CD14-positive monocyte (primary cell): Measurements from ENCODE around the gene PRAMEF12. TPM values are rescaled to one million over a fixed set of nuclear protein-coding genes. Genes with fewer than 3 reads are reported as not detected.

Source experiments
- DNase-seq, 3 donors: peaks; one replicate each; pipeline ENCODE4 v3.0.0-alpha.2; 2011 to 2022
- H2AFZ ChIP-seq: 2 replicates; pipeline ENCODE4 v1.6.0; 2012; ENCODE audit warnings: mild to moderate bottlenecking, low read depth, low read length, inconsistent platforms; ENCODE audit not compliant: insufficient read depth, poor library complexity, severe bottlenecking
- H3K27ac ChIP-seq, 2 donors: 1 replicate in 1 of 2; 2 replicates in 1 of 2; pipeline ENCODE4 v1.5.1; 2012 to 2013; ENCODE audit warnings: low read length in 2 of 2, control low read depth in 1 of 2, inconsistent platforms in 1 of 2, low read depth in 1 of 2, mild to moderate bottlenecking in 1 of 2
- H3K27me3 ChIP-seq, 2 donors: one replicate each; pipeline versions ENCODE4 v1.6.0 to v1.6.1; 2011 to 2013; ENCODE audit warnings: low read length in 2 of 2; ENCODE audit not compliant: control insufficient read depth in 2 of 2, insufficient read depth in 2 of 2
- H3K36me3 ChIP-seq, 2 donors: replicated peaks in 1 of 2; 1 replicate in 1 of 2; 2 replicates in 1 of 2; pipeline versions ENCODE4 v1.5.1 to v1.6.1; 2012 to 2013; ENCODE audit warnings: low read length in 2 of 2, control low read depth in 1 of 2, inconsistent platforms in 1 of 2, mild to moderate bottlenecking in 1 of 2; ENCODE audit not compliant: insufficient read depth in 2 of 2, control insufficient read depth in 1 of 2
- H3K4me1 ChIP-seq, 2 donors: 1 replicate in 1 of 2; 2 replicates in 1 of 2; pipeline versions ENCODE4 v1.5.1 to v1.6.1; 2012 to 2013; ENCODE audit warnings: low read length in 2 of 2, control low read depth in 1 of 2, inconsistent platforms in 1 of 2, mild to moderate bottlenecking in 1 of 2, moderate library complexity in 1 of 2; ENCODE audit not compliant: insufficient read depth in 2 of 2, control insufficient read depth in 1 of 2
- H3K4me2 ChIP-seq: replicated peaks from 2 replicates; pipeline ENCODE3; 2012; ENCODE audit warnings: low read length, moderate library complexity, mild to moderate bottlenecking; ENCODE audit not compliant: poor library complexity, severe bottlenecking; ENCODE audit errors: extremely low read depth
- H3K4me3 ChIP-seq, 3 experiments: fragments of 200-600 bp in 1 of 3; sonication (generic) in 1 of 3; replicated peaks in 1 of 3; 1 replicate in 2 of 3; 2 replicates in 1 of 3; pipeline ENCODE4 v1.5.1; 2011 to 2013; ENCODE audit warnings: low read length in 3 of 3, mild to moderate bottlenecking in 3 of 3, control low read depth in 2 of 3, low read depth in 2 of 3, inconsistent platforms in 1 of 3, moderate library complexity in 1 of 3
- H3K79me2 ChIP-seq: 2 replicates; pipeline ENCODE4 v1.6.0; 2012; ENCODE audit warnings: mild to moderate bottlenecking, control low read depth, inconsistent platforms, low read length, moderate library complexity; ENCODE audit not compliant: insufficient read depth
- H3K9ac ChIP-seq: 2 replicates; pipeline ENCODE4 v1.6.0; 2017; ENCODE audit warnings: low read length, mild to moderate bottlenecking; ENCODE audit not compliant: insufficient read depth, poor library complexity, severe bottlenecking
- H3K9me3 ChIP-seq, 2 donors: replicated peaks in 1 of 2; 1 replicate in 1 of 2; 2 replicates in 1 of 2; pipeline versions ENCODE4 v1.5.1 to v1.6.1; 2012 to 2013; ENCODE audit warnings: low read length in 2 of 2, control low read depth in 1 of 2; ENCODE audit not compliant: control insufficient read depth in 1 of 2, insufficient read depth in 1 of 2
- H4K20me1 ChIP-seq: 2 replicates; pipeline ENCODE4 v1.6.0; 2012; ENCODE audit warnings: mild to moderate bottlenecking, low read length, control low read depth, moderate library complexity; ENCODE audit not compliant: insufficient read depth
- H3K27ac Mint-ChIP-seq, 7 donors: one replicate each; pipeline ENCODE4 v1.8.0; 2020; ENCODE audit warnings: mild to moderate bottlenecking in 7 of 7, mixed read lengths in 7 of 7, moderate library complexity in 6 of 7, inconsistent platforms in 2 of 7
- H3K27me3 Mint-ChIP-seq, 3 donors: one replicate each; pipeline ENCODE4 v1.8.0; 2021 to 2022; ENCODE audit warnings: low read depth in 3 of 3, mild to moderate bottlenecking in 3 of 3, mixed read lengths in 3 of 3, moderate library complexity in 3 of 3, inconsistent platforms in 1 of 3
- H3K36me3 Mint-ChIP-seq, 2 donors: one replicate each; pipeline ENCODE4 v1.8.0; 2020; ENCODE audit warnings: mixed read lengths in 2 of 2, inconsistent platforms in 1 of 2, mild to moderate bottlenecking in 1 of 2
- H3K4me1 Mint-ChIP-seq: one replicate; pipeline ENCODE4 v1.8.0; 2020; ENCODE audit warnings: mild to moderate bottlenecking, mixed read lengths
- H3K4me3 Mint-ChIP-seq, 2 donors: one replicate each; pipeline ENCODE4 v1.8.0; 2020; ENCODE audit warnings: mild to moderate bottlenecking in 2 of 2, mixed read lengths in 2 of 2, moderate library complexity in 1 of 2
- H3K9me3 Mint-ChIP-seq, 7 donors: one replicate each; pipeline ENCODE4 v1.8.0; 2020 to 2022; ENCODE audit warnings: mixed read lengths in 7 of 7, mild to moderate bottlenecking in 6 of 7, moderate library complexity in 6 of 7, inconsistent platforms in 2 of 7
- CTCF ChIP-seq: fragments of 200-600 bp; IDR thresholded peaks from one replicate; pipeline ENCODE4 v1.8.0; 2022; ENCODE audit warnings: antibody characterized with exemption, mild to moderate bottlenecking
- WGBS: methylation state at CpG from one replicate; pipeline ENCODE4 v1.1.5; 2013; ENCODE audit warnings: missing lambda C conversion rate; ENCODE audit not compliant: insufficient coverage; 5-methylcytosine and 5-hydroxymethylcytosine counted together
- intact Hi-C, 2 donors: fragments of 100-400 bp; cut with micrococcal nuclease; formaldehyde crosslinking; loops; one replicate each; pipeline versions ENCODE4 v1.15.0 to v1.15.1; 2023
- polyA plus RNA-seq, 3 donors: library from polyadenylated mRNA; depleted of rRNA in 1 of 3; unstranded in 2 of 3; stranded (reverse) in 1 of 3; fragments of 300-500 nt in 2 of 3; fragments of >200 nt in 1 of 3; fragmentation: Illumina TruSeq in 2 of 3; gene quantifications; 1 replicate in 2 of 3; 2 replicates in 1 of 3; pipeline ENCODE4 v1.2.3, GENCODE V29; 2012 to 2021

Gene PRAMEF12
- polyA plus RNA-seq, 3 donors = not detected

GRCh38 chr1:12769031-12769430 lies 4.5 kb upstream of the PRAMEF12 start:
- no peak overlapping the region for H3K4me3 Mint-ChIP-seq
- H3K79me2 ChIP-seq = no peaks in the 10 kb centered on the region
- no peak for TF ChIP-seq CTCF
- no peaks in the 10 kb centered on the region for H3K27me3 ChIP-seq
- 86% methylated on average over 1 of the region's 2 CpGs for WGBS
- no peak overlapping the region for H3K27ac ChIP-seq
- no peaks in the 10 kb centered on the region for H3K4me1 Mint-ChIP-seq
- H3K9me3 ChIP-seq = no peaks in the 10 kb centered on the region
- no peak overlapping the region for H2AFZ ChIP-seq
- no peak overlapping the region for H3K4me2 ChIP-seq
- no peaks in the 10 kb centered on the region for H3K36me3 Mint-ChIP-seq
- H3K9me3 Mint-ChIP-seq = peaks cover 0 to 5% (median 2%) of the 10 kb centered on the region in 7 donors
- no peaks in the 10 kb centered on the region for H3K36me3 ChIP-seq
- peaks cover 0 to 30% (median 5%) of the 10 kb centered on the region in 3 donors for H3K27me3 Mint-ChIP-seq
- no peaks in the 10 kb centered on the region for H4K20me1 ChIP-seq
- H3K4me3 ChIP-seq = no peak overlapping the region
- no peak for DNase-seq
- intact Hi-C loops = no loop called here
- H3K4me1 ChIP-seq = no peaks in the 10 kb centered on the region
- no peak overlapping the region for H3K9ac ChIP-seq
- no peak overlapping the region for H3K27ac Mint-ChIP-seq

DNA sequence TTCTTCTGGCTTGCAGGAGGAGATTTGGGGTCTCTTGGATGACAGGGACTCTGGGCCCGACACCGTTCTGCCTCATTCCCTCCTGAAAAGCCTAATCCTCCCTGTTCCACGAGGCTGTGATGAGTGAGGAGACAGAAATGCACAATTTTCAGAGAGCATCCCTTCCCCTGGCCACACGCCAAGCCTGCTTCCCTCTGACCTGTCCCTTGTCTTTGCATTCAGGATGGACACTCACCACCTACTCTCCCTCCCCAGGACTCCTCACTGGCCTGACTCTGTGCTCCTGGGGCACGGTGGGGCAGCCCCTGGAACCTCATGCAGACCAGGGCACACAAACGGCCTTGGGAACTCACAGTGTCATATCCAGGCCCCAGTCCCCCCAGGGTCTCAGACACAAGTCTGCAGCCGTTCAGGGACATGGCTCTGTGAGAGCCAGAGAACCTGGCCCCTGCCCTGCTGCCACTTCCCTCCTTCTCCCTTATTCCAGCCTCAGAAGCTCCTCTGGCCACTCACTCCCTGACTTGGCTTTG lies 3.5 kb upstream of the PRAMEF12 start:
- Histone ChIP-seq H3K27me3 (no peaks in the 10 kb centered on the region), H3K4me2 (no peak overlapping the region), H2AFZ (no peak overlapping the region), H3K27ac (no peak overlapping the region), H3K9ac (no peak overlapping the region), H3K4me1 (no peaks in the 10 kb centered on the region), H3K4me3 (no peak overlapping the region), H4K20me1 (no peaks in the 10 kb centered on the region), H3K9me3 (no peaks in the 10 kb centered on the region), H3K79me2 (no peaks in the 10 kb centered on the region), H3K36me3 (no peaks in the 10 kb centered on the region)
- Mint-ChIP-seq H3K27ac (no peak overlapping the region), H3K9me3 (peaks cover 0 to 5% (median 2%) of the 10 kb centered on the region in 7 donors), H3K4me1 (no peaks in the 10 kb centered on the region), H3K27me3 (peaks cover 0 to 31% (median 7%) of the 10 kb centered on the region in 3 donors), H3K36me3 (no peaks in the 10 kb centered on the region), H3K4me3 (no peak overlapping the region)
- no peak for TF ChIP-seq CTCF
- 74% methylated on average over 4 of the region's 7 CpGs for WGBS
- no peak for DNase-seq
- intact Hi-C loops = no loop called here
